H1 (cell line): ENCODE results near the gene HS3ST1. TPM values are rescaled to one million over a fixed set of nuclear protein-coding genes. Genes with fewer than 3 reads are reported as not detected.

Experiments used
- CTCF ChIA-PET: fragments of 300-600 bp; sonication (Branson Sonifier 250); formaldehyde crosslinking; loops from one replicate; lab custom pipeline; 2021; ENCODE audit not compliant: partially characterized antibody; lab: Charles Lee
- POLR2A ChIA-PET: fragments of 300-600 bp; sonication (Branson Sonifier 250); formaldehyde crosslinking; loops from one replicate; lab custom pipeline; 2021; ENCODE audit warnings: inconsistent platforms; ENCODE audit not compliant: partially characterized antibody; lab: Charles Lee
- DNase-seq, 2 experiments: peaks; one replicate each; pipeline versions ENCODE4 v3.0.0 to v3.0.0-alpha.2; 2010 to 2022; ENCODE audit warnings: low spot score in 2 of 2, low read depth in 1 of 2, mixed read lengths in 1 of 2
- FAIRE-seq: peaks from 2 replicates; lab custom pipeline; 2011; peaks lifted over from hg19 to GRCh38; lab: Jason Lieb, UNC
- H2AFZ ChIP-seq: 2 replicates; pipeline ENCODE4 v1.8.1; 2012; ENCODE audit warnings: low read length, inconsistent platforms
- H2AK5ac ChIP-seq: 2 replicates; pipeline ENCODE4 v1.6.1; 2013; ENCODE audit warnings: low read depth, low read length
- H2BK120ac ChIP-seq: replicated peaks from 2 replicates; pipeline ENCODE3; 2013; ENCODE audit warnings: low read depth, low read length, inconsistent platforms
- H2BK12ac ChIP-seq: 2 replicates; pipeline ENCODE4 v1.6.1; 2013; ENCODE audit warnings: low read depth, low read length
- H2BK15ac ChIP-seq: 2 replicates; pipeline ENCODE4 v1.6.1; 2013; ENCODE audit warnings: low read length
- H2BK20ac ChIP-seq: 2 replicates; pipeline ENCODE4 v1.6.1; 2013; ENCODE audit warnings: low read length
- H2BK5ac ChIP-seq: 2 replicates; pipeline ENCODE4 v1.6.1; 2013; ENCODE audit warnings: low read depth, low read length
- H3K14ac ChIP-seq: 2 replicates; pipeline ENCODE4 v1.6.1; 2013; ENCODE audit warnings: inconsistent platforms; ENCODE audit not compliant: insufficient read length
- H3K18ac ChIP-seq: 2 replicates; pipeline ENCODE4 v1.6.1; 2013; ENCODE audit warnings: low read length; ENCODE audit errors: extremely low read depth
- H3K23ac ChIP-seq: 2 replicates; pipeline ENCODE4 v1.6.1; 2013; ENCODE audit warnings: inconsistent platforms; ENCODE audit not compliant: insufficient read length
- H3K23me2 ChIP-seq: 2 replicates; pipeline ENCODE4 v1.6.1; 2013; ENCODE audit warnings: low read depth, low read length
- H3K27ac ChIP-seq: 2 replicates; pipeline ENCODE4 v1.6.1; 2011; ENCODE audit warnings: low read depth, low read length, inconsistent platforms
- H3K27me3 ChIP-seq, 4 experiments: replicated peaks in 1 of 4; 1 replicate in 1 of 4; 2 replicates in 3 of 4; pipeline versions ENCODE4 v1.6.1 to v1.8.1; 2011 to 2013; ENCODE audit warnings: low read length in 3 of 4, mild to moderate bottlenecking in 3 of 4, inconsistent platforms in 2 of 4, mixed read lengths in 2 of 4, moderate library complexity in 1 of 4; ENCODE audit not compliant: control insufficient read depth in 3 of 4, insufficient read depth in 3 of 4; ENCODE audit errors: extremely low read depth in 1 of 4
- H3K36me3 ChIP-seq, 4 experiments: 2 replicates each; pipeline versions ENCODE4 v1.6.1 to v1.8.1; 2011 to 2013; ENCODE audit warnings: mild to moderate bottlenecking in 4 of 4, low read length in 3 of 4, moderate library complexity in 2 of 4, control low read depth in 1 of 4, inconsistent platforms in 1 of 4; ENCODE audit not compliant: insufficient read depth in 4 of 4, control insufficient read depth in 2 of 4
- H3K4ac ChIP-seq: replicated peaks from 2 replicates; pipeline ENCODE3; 2013; ENCODE audit warnings: low read length, low read depth, mixed read lengths, inconsistent platforms; ENCODE audit not compliant: insufficient read length
- H3K4me1 ChIP-seq, 4 experiments: replicated peaks in 1 of 4; 1 replicate in 1 of 4; 2 replicates in 3 of 4; pipeline versions ENCODE4 v1.6.1 to v1.8.1; 2011 to 2013; ENCODE audit warnings: low read length in 3 of 4, inconsistent platforms in 2 of 4, mixed read lengths in 1 of 4; ENCODE audit not compliant: insufficient read depth in 4 of 4, control insufficient read depth in 3 of 4
- H3K4me2 ChIP-seq, 2 experiments: 2 replicates each; pipeline versions ENCODE4 v1.6.1 to v1.8.1; 2011 to 2013; ENCODE audit warnings: low read depth in 2 of 2, low read length in 2 of 2, control low read depth in 1 of 2, inconsistent platforms in 1 of 2, mild to moderate bottlenecking in 1 of 2; ENCODE audit not compliant: insufficient read depth in 1 of 2
- H3K4me3 ChIP-seq, 4 experiments: fragments of 200-600, 300-600 bp in 1 of 4; sonication (generic), shearing (Covaris generic), sonication (Bioruptor Twin) in 1 of 4; 2 replicates each; pipeline versions ENCODE4 v1.5.1 to v1.8.1; 2011 to 2016; ENCODE audit warnings: low read length in 4 of 4, low read depth in 3 of 4, control low read depth in 2 of 4, inconsistent platforms in 2 of 4, mild to moderate bottlenecking in 2 of 4, mixed read lengths in 1 of 4, moderate library complexity in 1 of 4; ENCODE audit not compliant: insufficient read depth in 2 of 4; ENCODE audit errors: extremely low read depth in 1 of 4
- H3K56ac ChIP-seq: replicated peaks from 2 replicates; pipeline ENCODE3; 2013; ENCODE audit warnings: low read depth, mild to moderate bottlenecking, mixed read lengths, low read length, inconsistent platforms; ENCODE audit not compliant: insufficient read length
- H3K79me1 ChIP-seq: 2 replicates; pipeline ENCODE4 v1.6.1; 2013; ENCODE audit warnings: low read depth, low read length, control low read depth
- H3K79me2 ChIP-seq, 2 experiments: 2 replicates each; pipeline versions ENCODE4 v1.6.1 to v1.8.1; 2012 to 2013; ENCODE audit warnings: low read length in 2 of 2, mild to moderate bottlenecking in 2 of 2, inconsistent platforms in 1 of 2; ENCODE audit not compliant: insufficient read depth in 2 of 2, control insufficient read depth in 1 of 2
- H3K9ac ChIP-seq, 4 experiments: replicated peaks in 1 of 4; 1 replicate in 1 of 4; 2 replicates in 3 of 4; pipeline versions ENCODE4 v1.6.1 to v1.8.1; 2011 to 2013; ENCODE audit warnings: low read depth in 3 of 4, low read length in 3 of 4, control low read depth in 2 of 4, mild to moderate bottlenecking in 2 of 4, moderate library complexity in 2 of 4, inconsistent platforms in 1 of 4; ENCODE audit errors: extremely low read depth in 1 of 4
- H3K9me3 ChIP-seq, 2 experiments: 2 replicates each; pipeline versions ENCODE4 v1.6.1 to v1.8.1; 2012 to 2013; ENCODE audit warnings: mild to moderate bottlenecking in 2 of 2, moderate library complexity in 2 of 2, control low read depth in 1 of 2, inconsistent platforms in 1 of 2, low read depth in 1 of 2, low read length in 1 of 2, mixed read lengths in 1 of 2; ENCODE audit not compliant: insufficient read depth in 2 of 2
- H4K20me1 ChIP-seq, 2 experiments: replicated peaks in 1 of 2; 2 replicates each; pipeline versions ENCODE3 to v1.8.1; 2011 to 2013; ENCODE audit warnings: inconsistent platforms in 2 of 2, low read length in 2 of 2, mild to moderate bottlenecking in 1 of 2; ENCODE audit not compliant: insufficient read depth in 2 of 2, control insufficient read depth in 1 of 2
- H4K5ac ChIP-seq: 2 replicates; pipeline ENCODE4 v1.6.1; 2013; ENCODE audit warnings: low read length, low read depth, mixed read lengths, inconsistent platforms; ENCODE audit not compliant: insufficient read length
- H4K8ac ChIP-seq: 2 replicates; pipeline ENCODE4 v1.8.0; 2013; ENCODE audit warnings: mild to moderate bottlenecking, moderate library complexity, low read length, inconsistent platforms; ENCODE audit not compliant: insufficient read depth; ENCODE audit errors: extremely low read depth
- H4K91ac ChIP-seq: replicated peaks from 2 replicates; pipeline ENCODE3; 2013; ENCODE audit warnings: low read length, mixed read lengths, inconsistent platforms; ENCODE audit not compliant: insufficient read length
- CBX5 ChIP-seq: fragments of 300-800, 300-1000 bp; sonication (generic); IDR thresholded peaks from 2 replicates; pipeline ENCODE4 v1.7.1; 2016; ENCODE audit warnings: antibody characterized with exemption, low read length, low read depth
- CEBPB ChIP-seq: IDR thresholded peaks from 2 replicates; pipeline ENCODE4 v1.6.1; 2012; ENCODE audit warnings: low read depth, low read length
- CHD1 ChIP-seq: IDR thresholded peaks from 2 replicates; pipeline ENCODE4 v1.6.1; 2012; ENCODE audit warnings: low read depth, low read length, improper control_type of control experiment
- CHD2 ChIP-seq: IDR thresholded peaks from 2 replicates; pipeline ENCODE4 v1.6.1; 2012; ENCODE audit warnings: low read length, improper control_type of control experiment
- CTBP2 ChIP-seq: IDR thresholded peaks from 2 replicates; pipeline ENCODE4 v1.7.0; 2011; ENCODE audit warnings: borderline replicate concordance, mild to moderate bottlenecking, moderate library complexity, mixed read lengths, low read length; ENCODE audit not compliant: insufficient read depth, insufficient read length
- FOSL1 ChIP-seq: IDR thresholded peaks from 2 replicates; pipeline ENCODE4 v1.6.1; 2011; ENCODE audit warnings: mild to moderate bottlenecking, low read depth, low read length, moderate library complexity; ENCODE audit not compliant: insufficient read depth
- HDAC6 ChIP-seq: IDR thresholded peaks from one replicate; pipeline ENCODE4 v1.7.1; 2012; ENCODE audit warnings: low read depth, mild to moderate bottlenecking, inconsistent platforms, low read length, moderate library complexity
- PHF8 ChIP-seq: fragments of 200-600 bp; sonication (generic); conservative IDR thresholded peaks from 2 replicates; pipeline ENCODE4 v1.7.1; 2012; ENCODE audit warnings: low read depth, mild to moderate bottlenecking, inconsistent platforms, low read length, moderate library complexity
- POU5F1 ChIP-seq: IDR thresholded peaks from 2 replicates; pipeline ENCODE4 v1.6.1; 2011; ENCODE audit warnings: low read depth, mild to moderate bottlenecking, low read length, moderate library complexity
- SP1 ChIP-seq: IDR thresholded peaks from 2 replicates; pipeline ENCODE4 v1.6.1; 2011; ENCODE audit warnings: low read depth, low read length
- SRF ChIP-seq: IDR thresholded peaks from 2 replicates; pipeline ENCODE4 v1.6.1; 2011; ENCODE audit warnings: mild to moderate bottlenecking, low read depth, low read length, moderate library complexity
- TBP ChIP-seq: IDR thresholded peaks from 2 replicates; pipeline ENCODE4 v1.6.1; 2011; ENCODE audit warnings: low read depth, low read length, improper control_type of control experiment
- WGBS, 2 experiments: shearing (Covaris generic) in 1 of 2; methylation state at CpG; one replicate each; pipeline versions ENCODE4 v1.1.6 to v1.1.7; 2013 to 2015; ENCODE audit warnings: low lambda C conversion rate in 2 of 2, mixed read lengths in 2 of 2, inconsistent platforms in 1 of 2, low coverage in 1 of 2, missing lambda C conversion rate in 1 of 2; ENCODE audit not compliant: insufficient replicate concordance in 2 of 2, insufficient coverage in 1 of 2, insufficient read length in 1 of 2; ENCODE audit errors: extremely low coverage in 1 of 2, missing lambda C conversion rate in 1 of 2; 5-methylcytosine and 5-hydroxymethylcytosine counted together
- polyA plus RNA-seq, 7 experiments: library from polyadenylated mRNA; depleted of rRNA in 3 of 7; stranded (reverse) in 5 of 7; unstranded in 2 of 7; fragments of >200 nt in 5 of 7; fragments of 200-250 nt in 2 of 7; gene quantifications; 1 replicate in 5 of 7; 2 replicates in 1 of 7; 4 replicates in 1 of 7; pipeline versions ENCODE4 v1.2.1 to v1.2.3, GENCODE V29; 2011 to 2013; ENCODE audit warnings: missing spikeins in 2 of 7, mixed read lengths in 2 of 7
- total RNA-seq: library from RNA; stranded (reverse); fragmentation: NEBNext Ultra II Directional; extraction: Animal tissue kit (Norgen Biotek cat#: 25700); gene quantifications from 2 replicates; pipeline ENCODE4 v1.2.1, GENCODE V29; 2021
- TF ChIP-seq, protein P1 (sequence below): IDR thresholded peaks from 2 replicates; pipeline ENCODE4 v1.6.1; 2012; ENCODE audit warnings: inconsistent platforms
- TF ChIP-seq, protein P2 (sequence below): IDR thresholded peaks from 2 replicates; pipeline ENCODE4 v1.6.1; 2011; ENCODE audit warnings: low read length, improper control_type of control experiment

HS3ST1 gene
- total and polyA plus RNA-seq, 2 of the 8 experiments (the other 6 are each of a cell fraction or from before 2014, with no cell fraction given) = 0.50 to 1.5 TPM

- no peak overlapping the region for H2BK20ac ChIP-seq
- WGBS, 2 experiments = 92% methylated on average over 3 of the region's 3 CpGs; no CpG with 5 or more reads in 1 of the 2 experiments
- H3K4me3 ChIP-seq = no peak overlapping the region
- no peaks in the 10 kb centered on the region for H3K79me2 ChIP-seq
- H4K91ac ChIP-seq = no peak overlapping the region
- no peaks in the 10 kb centered on the region for H4K20me1 ChIP-seq
- H2BK120ac ChIP-seq = no peak overlapping the region
- no peaks in the 10 kb centered on the region for H3K36me3 ChIP-seq
- ChIA-PET CTCF (no interaction called here), POLR2A (no interaction called here)
- H3K23me2 ChIP-seq = no peaks in the 10 kb centered on the region
- H3K4me2 ChIP-seq = no peak overlapping the region
- H2AFZ ChIP-seq = no peak overlapping the region
- no peak overlapping the region for H2AK5ac ChIP-seq
- no peak overlapping the region for H4K8ac ChIP-seq
- H3K56ac ChIP-seq = no peak overlapping the region
- no peak overlapping the region for H2BK15ac ChIP-seq
- no peak overlapping the region for H2BK5ac ChIP-seq
- no peak for FAIRE-seq
- no peak overlapping the region for H3K14ac ChIP-seq
- H3K18ac ChIP-seq = no peak overlapping the region
- no peak overlapping the region for H3K9ac ChIP-seq
- no peak overlapping the region for H4K5ac ChIP-seq
- no peaks in the 10 kb centered on the region for H3K27me3 ChIP-seq
- no peak overlapping the region for H3K4ac ChIP-seq
- H2BK12ac ChIP-seq = no peak overlapping the region
- H3K79me1 ChIP-seq = no peaks in the 10 kb centered on the region
- no peak overlapping the region for H3K23ac ChIP-seq
- H3K9me3 ChIP-seq = no peaks in the 10 kb centered on the region; a peak in 1 of 4 replicates
- no peak for DNase-seq
- no peak overlapping the region for H3K27ac ChIP-seq
- H3K4me1 ChIP-seq = peaks cover 0 to 5% (median 2%) of the 10 kb centered on the region in 4 experiments; a peak in 4 of 7 replicates
- no peak for TF ChIP-seq POU5F1
- TF ChIP-seq CEBPB = no peak
- TF ChIP-seq PHF8 = no peak
- no peak for TF ChIP-seq TBP
- TF ChIP-seq, protein P1, sequence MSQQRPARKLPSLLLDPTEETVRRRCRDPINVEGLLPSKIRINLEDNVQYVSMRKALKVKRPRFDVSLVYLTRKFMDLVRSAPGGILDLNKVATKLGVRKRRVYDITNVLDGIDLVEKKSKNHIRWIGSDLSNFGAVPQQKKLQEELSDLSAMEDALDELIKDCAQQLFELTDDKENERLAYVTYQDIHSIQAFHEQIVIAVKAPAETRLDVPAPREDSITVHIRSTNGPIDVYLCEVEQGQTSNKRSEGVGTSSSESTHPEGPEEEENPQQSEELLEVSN = no peak
- no peak for TF ChIP-seq SP1
- TF ChIP-seq CTBP2 = no peak
- TF ChIP-seq HDAC6 = no peak
- TF ChIP-seq CBX5 = no peak
- TF ChIP-seq SRF = no peak
- no peak for TF ChIP-seq CHD1
- no peak for TF ChIP-seq FOSL1
- TF ChIP-seq, protein P2, sequence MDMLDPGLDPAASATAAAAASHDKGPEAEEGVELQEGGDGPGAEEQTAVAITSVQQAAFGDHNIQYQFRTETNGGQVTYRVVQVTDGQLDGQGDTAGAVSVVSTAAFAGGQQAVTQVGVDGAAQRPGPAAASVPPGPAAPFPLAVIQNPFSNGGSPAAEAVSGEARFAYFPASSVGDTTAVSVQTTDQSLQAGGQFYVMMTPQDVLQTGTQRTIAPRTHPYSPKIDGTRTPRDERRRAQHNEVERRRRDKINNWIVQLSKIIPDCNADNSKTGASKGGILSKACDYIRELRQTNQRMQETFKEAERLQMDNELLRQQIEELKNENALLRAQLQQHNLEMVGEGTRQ = no peak
- no peak for TF ChIP-seq CHD2
Observed at GRCh38 chr4:11472535-11472934, 43.8 kb upstream of the HS3ST1 start.
